Panc1 (cell line): ENCODE data around the gene KIF26A.

Experiments
- POLR2AphosphoS5 ChIP-seq: IDR thresholded peaks from 2 replicates; pipeline ENCODE4 v1.6.1; 2012; ENCODE audit warnings: mild to moderate bottlenecking, low read depth, low read length, moderate library complexity
- TF ChIP-seq, protein P1 (sequence below): fragments of 450-650 bp; IDR thresholded peaks from 2 replicates; pipeline ENCODE4 v1.5.1; 2017; ENCODE audit warnings: mild to moderate bottlenecking

- TF ChIP-seq POLR2AphosphoS5: no peak
- TF ChIP-seq, protein P1, sequence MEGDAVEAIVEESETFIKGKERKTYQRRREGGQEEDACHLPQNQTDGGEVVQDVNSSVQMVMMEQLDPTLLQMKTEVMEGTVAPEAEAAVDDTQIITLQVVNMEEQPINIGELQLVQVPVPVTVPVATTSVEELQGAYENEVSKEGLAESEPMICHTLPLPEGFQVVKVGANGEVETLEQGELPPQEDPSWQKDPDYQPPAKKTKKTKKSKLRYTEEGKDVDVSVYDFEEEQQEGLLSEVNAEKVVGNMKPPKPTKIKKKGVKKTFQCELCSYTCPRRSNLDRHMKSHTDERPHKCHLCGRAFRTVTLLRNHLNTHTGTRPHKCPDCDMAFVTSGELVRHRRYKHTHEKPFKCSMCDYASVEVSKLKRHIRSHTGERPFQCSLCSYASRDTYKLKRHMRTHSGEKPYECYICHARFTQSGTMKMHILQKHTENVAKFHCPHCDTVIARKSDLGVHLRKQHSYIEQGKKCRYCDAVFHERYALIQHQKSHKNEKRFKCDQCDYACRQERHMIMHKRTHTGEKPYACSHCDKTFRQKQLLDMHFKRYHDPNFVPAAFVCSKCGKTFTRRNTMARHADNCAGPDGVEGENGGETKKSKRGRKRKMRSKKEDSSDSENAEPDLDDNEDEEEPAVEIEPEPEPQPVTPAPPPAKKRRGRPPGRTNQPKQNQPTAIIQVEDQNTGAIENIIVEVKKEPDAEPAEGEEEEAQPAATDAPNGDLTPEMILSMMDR: no peak
These were observed 34.8 kb upstream of the KIF26A start for GRCh38 chr14:104103446-104104075.
